ENCODE results near the gene CYP4F11.
A peak's percentile ranks its signal among the peaks of the same experiment; 100 is the strongest.
"Not testable (repeated sequence)": the region's sequence is repeated elsewhere in the genome, so short reads cannot be mapped to it uniquely, and the experiment has no call there.

The CYP4F11 gene
- total RNA-seq = 0 to 0.21 (median 0.13) reads per million in 18 experiments

- DNase-seq = no peak
These were observed at the start of gene CYP4F11 for GRCh38 chr19:15934332-15935078. Gene CYP4F11, minus strand, starts transcription at chr19:15934529. Its CDS starts 121 bp downstream, at chr19:15934408.

GRCh38 chr19:15979293-15979692 lies 45.0 kb upstream of the CYP4F11 start:
- no peak for DNase-seq

GRCh38 chr19:15977690-15978089 lies 43.4 kb upstream of the CYP4F11 start:
- DNase-seq = no peak

GRCh38 chr19:15976836-15977689 lies 42.7 kb upstream of the CYP4F11 start:
- no peak for DNase-seq

GRCh38 chr19:15974856-15975255 lies 40.5 kb upstream of the CYP4F11 start:
- DNase-seq = peak; percentile 38 to 48

GRCh38 chr19:15972043-15972442 lies 37.7 kb upstream of the CYP4F11 start:
- DNase-seq = not testable (repeated sequence)

- no peak for DNase-seq
These were observed 37.0 kb upstream of the CYP4F11 start for GRCh38 chr19:15971224-15971780.

- no peak for DNase-seq
These were observed 29.9 kb upstream of the CYP4F11 start for GRCh38 chr19:15964231-15964630.

- no peak for DNase-seq
These were observed 28.0 kb upstream of the CYP4F11 start for GRCh38 chr19:15962319-15962718.

GRCh38 chr19:15954820-15955219 lies 20.5 kb upstream of the CYP4F11 start:
- DNase-seq = no peak

GRCh38 chr19:15948223-15949058 lies 14.1 kb upstream of the CYP4F11 start, which contains the start of gene OR10H4:
Gene OR10H4, plus strand, starts transcription at chr19:15949008. Its CDS starts 0 bp downstream, at chr19:15949008.
- DNase-seq = no peak

- no peak for DNase-seq
These were observed 11.0 kb upstream of the CYP4F11 start for GRCh38 chr19:15945301-15945700.

GRCh38 chr19:15944401-15944800 lies 10.1 kb upstream of the CYP4F11 start:
- no peak for DNase-seq

- no peak for DNase-seq
These were observed 3.4 kb upstream of the CYP4F11 start for GRCh38 chr19:15937771-15938170.

GRCh38 chr19:15936950-15937349 lies 2.6 kb upstream of the CYP4F11 start:
- no peak for DNase-seq

GRCh38 chr19:15936173-15936572 lies 1.8 kb upstream of the CYP4F11 start:
- no peak for DNase-seq

GRCh38 chr19:15935167-15935702 lies 906 bp upstream of the CYP4F11 start:
- no peak for DNase-seq

- DNase-seq = not testable (repeated sequence)
These were observed 483 bp downstream of the CYP4F11 start for GRCh38 chr19:15933761-15934331.

GRCh38 chr19:15928321-15928720 lies 6.0 kb downstream of the CYP4F11 start:
- DNase-seq = no peak

- no peak for DNase-seq
These were observed 7.8 kb downstream of the CYP4F11 start for GRCh38 chr19:15926484-15926883.

GRCh38 chr19:15923702-15924101 lies 10.6 kb downstream of the CYP4F11 start:
- DNase-seq = no peak

GRCh38 chr19:15922021-15922420 lies 12.3 kb downstream of the CYP4F11 start:
- DNase-seq = no peak
